Measurements from ENCODE around the gene SMAD2. TPM values are rescaled to one million over a fixed set of nuclear protein-coding genes. Genes with fewer than 3 reads are reported as not detected.

SMAD2 gene
- total RNA-seq, 1 donor from 2014 or later: 97.3 TPM

DNA sequence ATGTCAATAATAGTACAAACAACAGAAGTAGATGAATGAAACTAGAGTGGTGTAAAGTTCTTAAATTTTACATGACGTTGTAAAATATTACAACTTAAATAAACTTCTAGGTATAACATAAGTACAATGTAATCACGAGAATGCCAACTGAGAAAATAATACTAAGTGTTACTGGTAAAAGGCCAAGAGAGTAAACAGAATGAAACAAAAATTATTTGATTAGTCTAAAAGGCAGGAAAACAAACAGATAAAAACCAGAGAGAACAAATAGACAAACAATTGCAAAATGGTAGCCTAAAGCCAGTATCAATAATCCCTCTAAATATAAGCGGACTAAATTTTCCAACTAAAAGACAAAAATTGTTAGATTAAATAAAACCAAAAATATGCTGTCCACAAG, 71.9 kb downstream of the SMAD2 start:
- intact Hi-C loops (cut with micrococcal nuclease): no loop called here
- peaks cover 18% of the 10 kb centered on the region for H3K9me3 Mint-ChIP-seq
- peaks cover 76% of the 10 kb centered on the region for H3K36me3 Mint-ChIP-seq (ENCODE audit: low read depth)
- H3K27me3 Mint-ChIP-seq: no peaks in the 10 kb centered on the region
- H3K4me1 Mint-ChIP-seq: no peaks in the 10 kb centered on the region
- H3K4me3 Mint-ChIP-seq: no peak overlapping the region
- CTCF ChIA-PET: no interaction called here
- ATAC-seq (ENCODE audit: low read depth) (no peak), DNase-seq (no peak)
- TF ChIP-seq, protein P1, sequence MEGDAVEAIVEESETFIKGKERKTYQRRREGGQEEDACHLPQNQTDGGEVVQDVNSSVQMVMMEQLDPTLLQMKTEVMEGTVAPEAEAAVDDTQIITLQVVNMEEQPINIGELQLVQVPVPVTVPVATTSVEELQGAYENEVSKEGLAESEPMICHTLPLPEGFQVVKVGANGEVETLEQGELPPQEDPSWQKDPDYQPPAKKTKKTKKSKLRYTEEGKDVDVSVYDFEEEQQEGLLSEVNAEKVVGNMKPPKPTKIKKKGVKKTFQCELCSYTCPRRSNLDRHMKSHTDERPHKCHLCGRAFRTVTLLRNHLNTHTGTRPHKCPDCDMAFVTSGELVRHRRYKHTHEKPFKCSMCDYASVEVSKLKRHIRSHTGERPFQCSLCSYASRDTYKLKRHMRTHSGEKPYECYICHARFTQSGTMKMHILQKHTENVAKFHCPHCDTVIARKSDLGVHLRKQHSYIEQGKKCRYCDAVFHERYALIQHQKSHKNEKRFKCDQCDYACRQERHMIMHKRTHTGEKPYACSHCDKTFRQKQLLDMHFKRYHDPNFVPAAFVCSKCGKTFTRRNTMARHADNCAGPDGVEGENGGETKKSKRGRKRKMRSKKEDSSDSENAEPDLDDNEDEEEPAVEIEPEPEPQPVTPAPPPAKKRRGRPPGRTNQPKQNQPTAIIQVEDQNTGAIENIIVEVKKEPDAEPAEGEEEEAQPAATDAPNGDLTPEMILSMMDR (IDR thresholded peaks at IDR 0.05): no peak
- POLR2A ChIA-PET: no interaction called here
- H3K27ac Mint-ChIP-seq: no peak overlapping the region

DNA sequence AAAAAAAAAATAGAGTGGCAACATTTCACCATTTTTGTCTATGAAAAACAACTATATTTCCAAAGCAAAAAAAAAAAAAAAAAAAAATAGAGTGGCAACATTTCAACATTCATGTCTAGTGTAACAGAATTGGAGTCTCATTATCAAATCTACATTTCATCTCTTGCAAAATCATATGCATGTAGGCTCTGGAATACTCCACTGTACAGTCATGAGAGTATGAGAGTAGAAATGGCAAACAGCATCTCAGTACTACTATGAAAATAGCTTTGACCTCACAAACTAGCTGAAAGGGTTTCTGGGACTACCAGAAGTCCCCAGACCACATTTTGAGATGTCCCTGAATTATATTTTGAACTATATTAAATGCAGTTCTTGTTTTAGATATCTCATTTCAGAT, 82.8 kb downstream of the SMAD2 start:
- H3K36me3 Mint-ChIP-seq (ENCODE audit: low read depth): peaks cover 60% of the 10 kb centered on the region
- ATAC-seq (ENCODE audit: low read depth) (no peak), DNase-seq (no peak)
- H3K27me3 Mint-ChIP-seq: no peaks in the 10 kb centered on the region
- H3K4me3 Mint-ChIP-seq: no peak overlapping the region
- H3K9me3 Mint-ChIP-seq: no peaks in the 10 kb centered on the region
- no peak overlapping the region for H3K27ac Mint-ChIP-seq
- TF ChIP-seq, protein P1 (IDR thresholded peaks at IDR 0.05): no peak
- POLR2A ChIA-PET: no interaction called here
- intact Hi-C loops (cut with micrococcal nuclease): no loop called here
- CTCF ChIA-PET: no interaction called here
- no peaks in the 10 kb centered on the region for H3K4me1 Mint-ChIP-seq

DNA sequence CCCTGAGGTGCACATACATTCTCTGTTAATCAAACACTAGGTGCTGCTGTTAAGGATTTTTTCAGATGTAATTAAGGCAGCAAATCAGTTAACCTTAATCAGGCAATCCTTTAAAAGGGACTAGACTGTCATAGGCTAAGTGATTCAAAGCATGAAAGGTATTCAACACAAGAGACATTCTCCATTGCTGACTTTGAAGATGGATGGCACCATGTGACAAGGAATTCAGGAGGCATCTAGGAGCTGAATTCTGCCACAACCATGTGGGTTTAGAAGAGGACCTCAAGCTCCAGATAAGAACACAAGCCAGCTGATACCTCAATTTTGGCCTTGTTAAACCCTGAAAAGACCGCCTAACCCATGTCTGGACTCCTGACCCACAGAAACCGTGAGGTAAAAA, 84.0 kb downstream of the SMAD2 start:
- Mint-ChIP-seq H3K4me1 (no peaks in the 10 kb centered on the region), H3K4me3 (no peak overlapping the region), H3K9me3 (no peaks in the 10 kb centered on the region), H3K27me3 (no peaks in the 10 kb centered on the region), H3K36me3 (ENCODE audit: low read depth) (peaks cover 68% of the 10 kb centered on the region), H3K27ac (no peak overlapping the region)
- ChIA-PET CTCF (interaction anchor here (0.5 kb wide), 1 partner anchor 58 kb away, joined by 3 read pairs; no protein-coding TSS in a partner anchor), POLR2A (no interaction called here)
- no peak for DNase-seq
- TF ChIP-seq, protein P1 (IDR thresholded peaks at IDR 0.05): no peak
- ATAC-seq (ENCODE audit: low read depth): no peak
- intact Hi-C loops (cut with micrococcal nuclease): no loop called here

DNA sequence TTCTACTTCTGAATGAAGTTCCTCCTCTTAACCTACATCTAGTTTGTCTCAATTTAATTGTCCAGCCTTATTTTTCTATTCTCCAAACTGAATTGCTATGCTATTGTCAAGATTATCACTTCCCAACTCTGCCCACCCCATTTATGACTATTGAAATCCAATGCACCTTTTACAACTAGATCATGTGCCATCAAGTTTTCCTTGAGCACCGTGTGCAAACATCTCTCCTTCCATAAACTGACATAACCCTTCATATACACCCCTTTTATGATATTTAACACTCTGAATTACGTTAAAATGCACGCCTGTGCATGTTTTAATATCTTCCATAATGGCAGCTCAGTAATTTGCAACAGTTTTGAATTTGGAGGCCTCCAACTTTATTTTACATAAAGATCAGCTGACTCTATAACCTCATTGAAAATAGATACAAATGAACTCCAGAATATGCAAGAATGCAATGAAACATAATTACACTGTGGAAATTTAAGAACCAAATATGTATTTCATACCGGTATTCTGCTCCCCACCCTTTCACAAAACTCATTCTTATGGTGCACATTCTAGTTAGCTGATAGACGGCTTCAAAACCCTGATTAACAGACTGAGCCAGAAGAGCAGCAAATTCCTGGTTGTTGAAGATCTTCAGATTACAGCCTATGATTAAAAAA, 85.5 kb downstream of the SMAD2 start:
- Mint-ChIP-seq H3K27ac (no peak overlapping the region), H3K27me3 (no peaks in the 10 kb centered on the region), H3K9me3 (no peaks in the 10 kb centered on the region), H3K4me3 (no peak overlapping the region), H3K36me3 (ENCODE audit: low read depth) (peaks cover 79% of the 10 kb centered on the region), H3K4me1 (no peaks in the 10 kb centered on the region)
- DNase-seq (no peak), ATAC-seq (ENCODE audit: low read depth) (no peak)
- TF ChIP-seq, protein P1 (IDR thresholded peaks at IDR 0.05): no peak
- POLR2A ChIA-PET: no interaction called here
- intact Hi-C loops (cut with micrococcal nuclease): no loop called here
- CTCF ChIA-PET: no interaction called here

DNA sequence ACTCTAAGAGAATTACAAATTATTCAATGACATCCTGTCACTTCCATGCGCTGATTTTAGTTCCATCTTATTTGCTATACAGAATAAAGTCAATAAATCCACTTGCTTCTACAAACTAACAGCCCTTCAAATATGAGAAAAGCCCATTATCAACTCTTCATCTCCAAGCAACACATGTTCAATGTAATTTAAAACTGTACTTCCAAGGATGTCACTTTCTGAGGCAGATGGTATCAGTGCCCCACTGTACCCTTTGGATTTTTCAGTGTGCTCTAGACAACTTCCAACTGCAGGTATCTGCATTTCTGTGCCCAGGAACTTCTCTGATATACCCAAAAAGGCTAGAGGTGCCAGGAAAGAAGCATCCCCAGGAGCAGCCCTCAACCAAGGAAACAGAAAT, 87.6 kb downstream of the SMAD2 start:
- TF ChIP-seq, protein P1 (IDR thresholded peaks at IDR 0.05): no peak
- Mint-ChIP-seq H3K4me1 (no peaks in the 10 kb centered on the region), H3K36me3 (ENCODE audit: low read depth) (peaks cover 81% of the 10 kb centered on the region), H3K27ac (no peak overlapping the region), H3K9me3 (no peaks in the 10 kb centered on the region), H3K4me3 (no peak overlapping the region), H3K27me3 (no peaks in the 10 kb centered on the region)
- ChIA-PET POLR2A (no interaction called here), CTCF (no interaction called here)
- intact Hi-C loops (cut with micrococcal nuclease): no loop called here
- ATAC-seq (ENCODE audit: low read depth) (no peak), DNase-seq (no peak)

Measured in activated B cell treated with CpG ODN at 0.5 μM for 24 hours (primary cell).